Measurements from ENCODE around the gene TUBG1. TPM values are rescaled to one million over a fixed set of nuclear protein-coding genes. Genes with fewer than 3 reads are reported as not detected.
"Not testable (repeated sequence)": the region's sequence is repeated elsewhere in the genome, so short reads cannot be mapped to it uniquely, and the experiment has no call there.

The TUBG1 gene
- polyA plus RNA-seq, 5 donors, result 32.2 to 46.9 (median 34.9) TPM

DNA sequence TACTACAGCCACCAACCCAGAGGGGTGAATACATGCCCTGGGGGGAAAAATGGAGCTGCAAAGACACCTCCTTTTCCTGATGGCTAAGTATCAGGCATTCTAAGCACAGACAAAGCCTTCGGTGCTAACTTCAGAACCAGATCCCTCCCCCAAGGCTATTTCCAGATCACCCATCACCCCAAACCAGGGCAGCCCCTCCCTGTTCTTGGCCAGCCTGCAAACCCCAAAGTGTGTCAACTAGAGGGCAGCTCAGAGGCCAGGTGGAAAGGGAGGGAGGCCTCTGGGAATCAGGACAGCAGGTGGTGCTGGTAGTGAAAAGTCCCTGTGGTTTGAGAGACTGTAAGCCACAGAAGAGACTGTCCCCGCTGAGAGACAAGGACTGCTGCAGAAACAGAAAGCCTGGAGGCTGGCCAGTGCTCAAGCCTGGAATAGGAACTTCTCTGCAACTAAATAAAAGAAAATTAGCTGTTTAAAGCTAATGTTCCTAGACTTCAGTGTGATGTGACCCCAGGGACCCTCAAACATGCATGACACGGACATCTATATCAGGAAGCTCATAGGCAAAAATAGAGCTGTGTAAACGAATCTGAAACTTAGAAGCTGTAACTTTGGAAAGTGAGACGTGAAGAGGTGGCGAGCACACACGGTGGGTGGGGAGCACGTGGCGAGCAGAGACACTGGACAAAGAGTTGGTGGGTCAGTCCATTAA, 9.1 kb downstream of the TUBG1 start:
- no peak for DNase-seq

DNA sequence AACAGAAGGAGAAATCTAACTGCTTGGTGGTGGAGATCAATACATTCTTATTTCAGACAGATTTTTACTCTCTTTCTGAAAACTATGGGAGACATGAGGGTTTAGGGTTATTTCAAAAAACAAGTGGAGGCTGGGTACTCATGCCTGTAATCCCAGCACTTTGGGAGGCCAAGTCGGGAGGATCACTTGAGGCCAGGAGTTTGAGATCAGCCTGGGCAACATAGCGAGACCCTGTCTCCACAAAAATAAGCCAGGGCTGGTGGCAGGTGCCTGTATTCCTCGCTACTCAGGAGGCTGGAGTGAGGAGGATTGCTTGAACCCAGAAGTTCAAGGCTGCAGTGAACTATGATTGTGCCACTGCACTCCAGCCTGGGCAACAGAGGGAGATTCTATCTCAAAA, 12.5 kb downstream of the TUBG1 start:
- DNase-seq, result not testable (repeated sequence)

DNA sequence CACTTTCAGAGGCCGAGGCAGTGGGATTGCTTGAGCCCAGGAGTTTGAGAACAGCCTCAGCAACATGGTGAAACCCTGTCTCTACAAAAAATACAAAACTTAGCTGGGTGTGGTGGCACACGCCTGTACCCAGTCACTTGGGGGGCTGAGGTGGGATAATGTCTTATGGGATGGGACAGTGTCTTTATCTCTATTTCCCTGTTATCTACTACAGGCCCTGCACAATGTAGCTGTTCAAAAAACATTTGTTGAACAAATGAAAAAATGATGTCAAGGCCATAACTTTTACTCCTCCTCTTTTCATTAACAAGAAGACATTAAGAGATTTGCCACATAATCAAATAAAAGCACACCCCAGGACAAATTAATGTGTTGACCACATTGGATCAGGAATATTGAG, 13.8 kb downstream of the TUBG1 start:
- no peak for DNase-seq

DNA sequence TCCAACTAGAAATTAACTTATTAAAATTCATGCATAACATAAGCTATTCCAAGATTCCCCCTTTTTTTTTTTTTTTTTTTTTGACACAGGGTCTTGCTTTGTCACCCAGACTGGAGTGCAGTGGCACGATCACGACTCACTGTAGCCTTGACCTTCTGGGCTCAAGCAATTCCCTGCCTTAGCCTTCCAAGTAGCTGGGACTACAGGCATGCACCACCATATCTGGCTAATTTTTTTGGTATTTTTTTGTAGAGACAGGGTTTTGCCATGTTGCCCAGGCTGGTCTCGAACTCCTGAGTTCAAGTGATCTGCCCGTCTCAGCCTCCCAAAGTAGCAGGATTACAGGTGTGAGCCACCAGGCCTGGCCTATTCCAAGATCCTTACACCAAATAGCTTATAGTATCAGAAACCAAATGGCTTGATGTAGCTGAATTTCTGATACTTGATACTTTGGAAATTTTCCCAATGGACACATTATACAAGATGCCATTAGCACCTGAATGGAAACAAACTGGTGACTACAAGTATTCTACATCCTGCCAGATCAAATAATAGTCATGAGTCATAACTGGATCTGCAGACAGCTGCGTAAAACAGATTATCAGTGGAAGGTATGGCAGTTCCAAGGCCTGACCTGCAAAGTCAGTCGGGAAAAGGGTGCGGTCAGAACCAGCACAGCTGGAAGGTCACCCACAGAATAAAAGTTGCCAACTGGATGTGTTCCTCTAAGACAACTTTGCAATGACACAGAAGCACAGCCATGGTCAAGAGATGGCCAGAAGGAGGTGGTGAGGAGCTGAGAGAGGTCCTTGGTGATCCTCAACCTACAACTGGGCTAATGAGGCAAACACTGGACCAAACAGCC, 14.5 kb downstream of the TUBG1 start:
- DNase-seq, result no peak

DNA sequence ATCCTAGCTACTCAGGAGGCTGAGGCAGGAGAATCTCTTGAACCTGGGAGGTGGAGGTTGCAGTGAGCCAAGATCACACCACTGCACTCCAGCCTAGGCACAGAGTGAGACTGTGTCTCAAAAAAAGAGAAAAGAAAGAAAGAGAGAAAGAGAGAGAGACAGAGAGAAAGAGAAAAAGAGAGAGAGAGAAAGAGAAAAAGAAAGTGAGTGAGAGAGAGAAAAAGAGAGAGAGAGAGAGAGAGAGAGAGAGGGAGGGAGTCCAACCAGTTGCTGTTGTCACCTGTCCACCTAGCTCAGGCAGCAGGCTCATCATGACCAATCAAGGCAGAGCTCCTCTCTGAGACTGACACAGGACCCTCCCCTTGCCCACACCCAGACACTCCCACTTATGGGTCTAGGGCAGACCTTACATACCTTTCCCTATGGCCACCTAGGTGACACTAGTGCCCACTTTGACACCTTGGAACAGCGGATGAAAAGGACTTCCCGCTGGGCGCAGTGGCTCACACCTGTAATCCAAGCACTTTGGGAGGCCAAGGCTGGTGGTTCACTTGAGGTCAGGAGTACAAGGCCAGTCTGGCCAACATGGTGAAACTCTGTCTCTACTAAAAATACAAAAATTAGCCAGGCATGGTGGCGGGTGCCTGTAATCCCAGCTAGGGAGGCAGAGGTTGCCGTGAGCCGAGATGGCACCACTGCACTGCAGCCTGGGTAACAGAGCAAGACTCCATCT, 17.7 kb downstream of the TUBG1 start:
- not testable (repeated sequence) for DNase-seq

DNA sequence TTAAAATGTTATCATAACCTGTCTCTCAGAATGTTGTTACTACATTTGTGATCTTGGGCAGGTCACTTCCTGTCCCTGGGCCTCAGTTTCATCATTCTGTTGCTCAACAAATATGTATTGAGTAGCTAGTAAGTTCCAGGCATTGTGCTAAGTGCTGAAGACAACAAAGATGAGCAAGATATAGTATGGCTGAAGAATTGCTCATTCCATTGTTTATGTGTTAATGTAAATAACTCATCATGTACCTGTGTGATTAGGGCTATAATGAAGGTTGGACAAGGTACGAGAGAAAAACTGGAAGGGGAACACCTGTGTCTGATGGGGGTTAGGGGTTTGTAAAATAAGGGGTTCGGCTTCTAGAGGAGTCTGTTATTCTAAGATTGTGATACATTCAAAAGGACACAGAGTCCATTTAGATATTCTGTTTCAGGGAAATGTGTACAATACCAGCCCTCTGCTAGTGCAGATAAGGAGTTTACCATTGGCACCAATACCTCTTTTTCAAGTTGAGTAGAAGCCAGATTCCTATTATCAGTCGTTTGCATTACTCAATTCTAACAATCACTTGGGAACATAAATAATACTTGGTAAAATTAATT, 20.0 kb downstream of the TUBG1 start:
- DNase-seq, result no peak

DNA sequence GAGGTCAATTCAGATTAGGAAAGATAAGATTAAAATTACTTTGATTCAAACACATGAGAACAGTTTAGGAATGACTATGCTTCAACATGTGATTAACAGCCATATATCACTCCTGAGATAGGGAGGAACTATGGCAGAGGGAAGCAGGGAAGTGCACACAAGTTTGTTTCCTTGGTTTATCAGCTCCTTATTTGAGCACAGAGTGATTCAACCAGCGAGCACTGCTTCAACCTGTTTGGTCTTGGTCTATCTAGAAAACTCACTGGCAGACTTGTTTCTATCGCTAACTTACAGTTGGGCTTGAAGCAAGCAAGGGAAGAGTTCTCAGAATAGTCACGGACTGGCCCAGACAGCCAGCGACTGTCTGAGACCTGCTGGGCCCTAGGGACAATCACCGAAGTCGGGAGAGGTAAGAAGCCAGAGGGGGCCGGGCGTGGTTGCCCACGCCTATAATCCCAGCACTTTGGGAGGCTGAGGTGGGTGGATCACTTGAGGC, 23.5 kb downstream of the TUBG1 start:
- no peak for DNase-seq

DNA sequence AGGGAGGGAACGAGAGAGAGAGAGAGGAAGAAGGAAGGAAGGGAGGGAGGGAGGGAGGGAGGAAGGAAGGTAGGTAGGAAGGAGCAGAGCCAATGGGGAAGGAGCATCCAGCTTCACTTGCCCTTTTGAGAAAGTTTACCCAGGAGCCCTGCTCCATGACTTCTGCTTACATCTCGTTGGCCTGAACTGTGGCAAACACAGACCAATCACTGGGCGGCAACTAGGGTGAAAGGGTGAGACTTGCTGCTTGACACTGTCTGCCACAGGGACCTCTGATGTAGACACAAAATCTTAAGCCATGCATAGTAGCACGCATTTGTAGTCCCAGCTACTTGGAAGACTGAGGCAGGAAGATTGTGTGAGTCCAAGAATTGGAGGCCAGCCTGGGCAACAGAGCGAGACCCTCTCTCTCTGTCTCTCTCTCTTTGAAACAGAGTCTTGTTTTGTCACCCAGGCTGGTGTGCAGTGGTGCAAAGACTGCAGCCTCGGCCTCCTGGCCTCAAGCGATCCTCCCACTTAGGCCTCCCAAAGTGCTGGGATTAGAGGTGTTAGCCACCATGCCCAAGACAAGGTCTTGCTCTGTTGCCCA, 30.1 kb downstream of the TUBG1 start:
- no peak for DNase-seq

DNA sequence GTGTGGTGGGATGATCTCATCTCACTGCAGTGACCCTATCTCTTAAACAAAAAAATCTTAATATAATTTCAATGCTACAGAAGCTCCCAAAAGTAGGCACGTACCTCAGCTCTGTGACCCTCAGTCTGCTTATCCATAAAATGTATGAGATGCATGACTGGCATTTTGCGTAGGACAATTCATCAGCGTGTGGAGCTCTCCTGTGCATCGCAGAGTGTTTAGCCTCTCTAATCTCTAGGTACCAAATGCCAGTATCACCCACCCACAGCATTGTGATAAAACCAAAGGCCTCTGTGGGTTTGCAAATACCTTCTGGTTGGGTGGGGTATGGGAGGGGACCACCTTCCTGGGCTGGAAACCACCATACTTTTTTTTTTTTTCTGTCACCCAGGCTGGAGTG, 30.6 kb downstream of the TUBG1 start:
- no peak for DNase-seq

DNA sequence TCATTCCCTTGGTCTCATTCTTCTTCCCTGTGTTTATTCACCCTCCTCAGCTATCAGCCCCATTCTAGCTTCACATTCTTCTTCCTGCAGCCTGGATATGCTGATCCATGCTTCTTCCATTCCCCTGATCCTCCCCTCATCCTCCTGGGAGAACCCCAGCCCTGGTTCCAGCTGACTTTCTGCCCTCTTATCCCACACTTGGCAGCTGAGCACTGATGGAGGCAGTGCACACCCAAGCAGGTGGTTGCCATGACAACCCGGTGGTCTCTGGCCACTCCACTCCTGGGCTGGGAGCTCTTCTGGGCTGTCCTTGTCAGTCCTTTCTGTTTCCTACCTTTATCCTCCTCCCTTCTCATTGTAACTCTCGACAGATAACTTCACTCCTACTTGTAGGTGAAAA, 32.9 kb downstream of the TUBG1 start:
- DNase-seq, result no peak

DNA sequence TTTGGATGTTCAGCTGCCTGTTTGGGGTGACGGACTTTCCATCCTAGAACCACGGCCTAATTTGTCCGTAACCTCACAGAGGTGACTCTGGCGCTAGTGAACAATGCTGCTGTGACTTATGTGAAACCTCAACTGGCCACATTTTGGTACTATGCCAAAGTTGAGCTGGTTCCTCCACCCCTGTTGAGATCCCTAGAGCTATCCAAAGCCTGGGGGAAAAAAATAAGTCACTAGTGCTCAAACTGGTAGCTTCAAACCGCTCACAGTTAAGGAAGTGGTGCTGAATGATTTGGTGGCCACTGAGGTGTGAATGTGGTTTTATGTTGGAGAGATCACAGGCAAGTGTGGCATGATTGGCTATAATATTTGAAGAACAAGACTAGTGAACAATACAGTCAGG, 38.3 kb downstream of the TUBG1 start:
- no peak for DNase-seq

DNA sequence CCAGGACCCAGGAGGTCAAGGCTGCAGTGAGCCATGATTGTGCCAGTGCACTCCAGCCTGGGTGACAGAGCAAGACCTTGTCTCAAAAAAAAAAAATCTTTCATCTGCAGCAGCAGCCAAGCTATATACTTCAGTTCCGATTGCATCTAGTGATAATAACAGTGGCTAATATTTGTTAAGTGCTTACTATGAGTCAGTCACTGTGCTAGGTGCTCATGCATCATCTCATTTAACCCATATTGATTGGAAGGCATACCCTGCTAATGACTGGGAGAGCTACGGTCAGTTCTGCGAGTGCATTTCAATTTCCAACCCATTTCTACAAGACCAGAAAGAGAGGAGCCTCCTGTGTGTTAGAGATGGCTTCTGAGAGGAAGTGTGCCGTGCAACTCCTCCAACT, 41.9 kb downstream of the TUBG1 start:
- DNase-seq, result no peak

DNA sequence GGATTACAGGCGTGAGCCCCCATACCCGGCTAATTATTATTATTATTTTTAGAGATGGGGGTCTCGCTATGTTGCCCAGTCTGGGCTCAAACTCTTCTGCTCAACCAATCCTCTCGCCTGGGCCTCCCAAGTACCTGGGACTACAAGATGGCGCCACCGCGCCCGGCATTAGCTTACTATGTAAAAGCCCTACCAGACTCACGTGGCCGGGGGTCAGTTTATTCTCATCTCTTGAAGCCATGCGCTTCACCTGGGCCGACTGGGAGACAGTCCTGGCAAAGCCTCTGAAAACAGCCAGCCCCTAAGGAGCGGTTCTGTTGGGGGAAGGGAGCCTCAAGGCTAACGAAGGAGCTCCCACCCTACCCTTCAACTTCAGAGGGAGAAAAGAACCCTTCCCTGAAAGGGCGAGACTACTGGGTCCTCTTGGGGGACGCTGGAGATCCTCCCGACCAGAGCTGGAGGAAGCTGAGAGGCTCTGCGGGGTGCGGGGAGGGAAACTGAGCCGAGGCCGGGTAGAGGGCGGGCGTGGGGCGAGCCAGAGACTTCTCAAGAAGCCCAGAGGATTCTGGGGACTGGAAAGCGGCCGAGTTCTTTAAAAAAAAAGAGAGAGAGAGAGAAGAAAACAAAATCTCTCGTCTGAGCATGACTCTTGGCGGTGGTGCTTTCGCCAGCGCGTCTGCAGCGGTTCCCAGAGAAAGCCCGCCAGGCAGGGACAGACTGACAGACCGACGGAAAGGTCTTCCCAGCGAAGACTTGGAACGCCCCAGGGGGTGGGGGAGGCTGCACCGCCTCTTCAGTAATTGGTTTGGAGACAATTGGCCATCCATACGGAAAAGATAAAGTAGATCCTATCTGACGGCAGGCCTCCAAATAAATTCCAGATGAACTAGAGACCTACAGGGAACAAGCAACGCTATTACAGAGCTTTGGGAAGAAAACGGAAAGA, 44.0 kb downstream of the TUBG1 start:
- peak; percentile 77 to 86 for DNase-seq

DNA sequence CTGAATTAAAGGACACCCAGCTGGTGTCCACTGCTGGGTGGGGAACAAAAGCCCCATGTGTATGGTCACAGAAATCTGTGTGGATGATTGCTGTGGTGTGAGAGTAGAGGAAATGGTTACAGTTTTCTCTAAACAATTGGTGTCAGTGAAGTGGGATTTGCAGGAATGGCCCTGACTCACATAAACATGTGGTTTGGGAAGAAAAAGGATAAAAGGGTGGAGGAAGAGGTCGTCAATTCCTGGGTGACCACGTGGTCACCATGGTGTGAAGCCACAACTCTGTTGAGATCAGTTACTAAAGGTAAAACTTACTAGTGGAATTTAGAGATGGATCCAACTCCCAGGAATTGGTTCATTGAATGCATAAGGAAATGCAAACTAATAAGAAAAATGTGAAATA, 46.0 kb downstream of the TUBG1 start:
- no peak for DNase-seq

DNA sequence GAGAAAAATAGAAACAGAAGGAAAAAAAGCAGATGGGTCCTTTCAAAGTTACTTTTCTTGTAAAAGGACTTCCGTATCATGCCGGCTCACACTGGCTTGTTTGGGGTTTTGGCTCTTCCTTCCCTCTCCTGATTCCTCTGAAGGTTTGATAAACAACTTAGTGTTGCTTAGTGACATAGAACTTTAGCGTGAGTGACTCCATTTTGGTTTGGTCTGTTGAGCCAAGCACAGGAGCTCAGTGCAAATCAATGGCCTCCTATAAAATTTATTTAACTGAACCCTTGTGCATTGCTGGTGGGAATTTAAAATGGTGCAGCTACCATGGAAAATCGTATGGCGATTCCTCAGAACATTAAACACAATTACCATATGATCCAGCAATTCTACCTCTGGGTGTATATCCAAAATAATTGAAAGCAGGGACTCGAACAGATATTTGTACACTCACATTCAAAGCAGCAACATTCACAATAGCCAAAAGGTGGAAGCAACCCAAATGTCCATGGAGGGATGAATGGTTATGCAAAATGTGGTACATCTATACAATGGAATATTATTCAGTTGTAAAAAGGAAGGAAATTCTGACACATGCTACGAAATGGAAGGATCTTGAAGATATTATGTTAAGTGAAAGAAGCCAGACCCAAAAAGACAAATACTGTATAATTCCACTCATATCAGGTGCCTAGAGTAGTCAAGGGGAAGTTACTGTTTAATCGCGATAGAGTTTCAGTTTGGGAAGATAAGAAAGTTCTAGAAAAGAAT, 48.5 kb downstream of the TUBG1 start:
- no peak for DNase-seq

DNA sequence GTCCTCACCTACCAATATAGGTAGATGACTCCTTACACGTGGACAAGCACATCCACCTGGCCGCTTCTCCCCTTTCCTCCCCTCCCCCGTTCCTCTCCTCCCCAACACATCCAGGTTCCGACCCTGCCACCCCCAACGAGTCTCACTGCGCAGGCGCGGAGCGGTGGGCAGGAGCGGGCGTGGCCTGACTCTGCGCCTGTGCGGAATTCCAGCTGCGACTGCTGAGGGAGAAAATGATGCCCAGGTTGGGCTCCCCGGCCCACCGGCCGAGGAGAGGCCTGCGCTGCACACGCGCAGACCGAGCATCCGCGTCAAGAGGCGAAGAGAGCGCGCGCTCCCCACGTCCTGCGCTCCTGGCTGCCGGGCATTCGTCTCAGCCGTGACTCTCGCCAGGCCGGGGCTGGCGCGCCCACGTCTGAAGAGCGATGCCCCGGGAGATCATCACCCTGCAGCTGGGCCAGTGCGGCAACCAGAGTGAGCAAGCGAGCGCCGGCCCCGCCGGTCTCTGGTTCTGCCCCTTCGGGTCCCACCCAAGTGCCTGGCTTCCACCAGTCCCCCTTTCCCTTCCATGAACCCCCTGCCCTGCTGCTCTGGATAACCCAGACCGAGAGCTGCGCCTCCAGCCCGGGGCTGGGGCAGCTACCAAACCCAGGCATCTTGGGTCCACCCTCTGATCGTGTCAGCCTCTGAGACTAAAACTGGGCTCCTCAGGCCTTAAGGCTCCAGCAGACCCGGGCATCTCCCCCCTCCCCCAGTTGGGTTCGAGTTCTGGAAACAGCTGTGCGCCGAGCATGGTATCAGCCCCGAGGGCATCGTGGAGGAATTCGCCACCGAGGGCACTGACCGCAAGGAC, 49.8 kb downstream of the TUBG1 start, which contains the start of gene TUBG2:
Gene TUBG2, plus strand, starts transcription at position 206 of the 853 bp plus-strand sequence. Its CDS starts 220 bp downstream, at position 426.
- peak; percentile 88 to 90 for DNase-seq

DNA sequence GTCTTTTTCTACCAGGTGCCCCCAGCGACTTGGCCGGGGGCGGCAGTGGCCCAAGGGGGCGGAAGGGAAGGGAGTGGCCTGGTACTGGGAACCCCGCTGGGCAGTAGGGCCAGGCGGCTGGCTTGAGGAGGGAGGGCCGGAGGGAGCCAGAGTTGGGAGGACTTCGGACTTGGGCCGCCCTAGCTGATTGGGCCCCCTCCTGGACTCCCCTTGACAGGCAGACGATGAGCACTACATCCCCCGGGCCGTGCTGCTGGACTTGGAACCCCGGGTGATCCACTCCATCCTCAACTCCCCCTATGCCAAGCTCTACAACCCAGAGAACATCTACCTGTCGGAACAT, 50.4 kb downstream of the TUBG1 start:
- DNase-seq, result not testable (repeated sequence)

DNA sequence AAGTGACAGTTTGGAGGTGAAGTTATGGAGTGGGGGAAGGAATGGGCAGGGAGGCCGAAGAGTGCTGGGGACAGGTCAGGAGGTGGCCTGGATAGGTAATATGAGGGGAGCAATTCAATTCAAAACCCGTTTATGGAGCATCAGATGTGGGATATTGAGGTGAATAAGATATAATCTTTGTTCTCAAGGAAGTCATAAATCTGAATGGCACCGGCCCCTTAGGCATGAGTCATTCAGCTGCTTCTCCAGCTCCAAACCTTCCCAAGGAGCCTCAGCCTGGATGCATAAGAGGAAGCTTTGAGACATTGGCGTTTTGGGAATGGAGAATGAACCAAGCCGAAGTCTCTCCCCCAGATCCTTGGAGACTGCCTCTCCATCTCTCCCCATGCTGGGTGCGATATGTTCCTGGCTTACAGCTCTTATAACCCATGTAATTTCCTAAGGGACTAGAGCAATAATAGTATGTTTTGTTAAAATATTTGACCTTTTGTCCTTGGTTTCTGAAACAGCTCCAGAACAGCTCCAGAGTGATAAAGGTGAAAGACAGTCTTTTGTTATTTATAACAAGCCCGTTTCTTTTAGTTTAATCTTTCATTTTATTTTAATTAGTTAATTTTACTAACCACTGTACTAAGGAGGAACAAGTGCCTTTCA, 51.3 kb downstream of the TUBG1 start:
- DNase-seq, result no peak

All from right lung (tissue), 5 donors.